HG02870 (cell line): ENCODE measurements around the gene MYO1D.

Experiments
- ATAC-seq: cut with Tn5 transposase; IDR thresholded peaks from one replicate; pipeline ENCODE4 v1.9.1; 2021; ENCODE audit warnings: mild to moderate bottlenecking, moderate library complexity; ENCODE audit not compliant: unreplicated experiment

MYO1D gene

DNA sequence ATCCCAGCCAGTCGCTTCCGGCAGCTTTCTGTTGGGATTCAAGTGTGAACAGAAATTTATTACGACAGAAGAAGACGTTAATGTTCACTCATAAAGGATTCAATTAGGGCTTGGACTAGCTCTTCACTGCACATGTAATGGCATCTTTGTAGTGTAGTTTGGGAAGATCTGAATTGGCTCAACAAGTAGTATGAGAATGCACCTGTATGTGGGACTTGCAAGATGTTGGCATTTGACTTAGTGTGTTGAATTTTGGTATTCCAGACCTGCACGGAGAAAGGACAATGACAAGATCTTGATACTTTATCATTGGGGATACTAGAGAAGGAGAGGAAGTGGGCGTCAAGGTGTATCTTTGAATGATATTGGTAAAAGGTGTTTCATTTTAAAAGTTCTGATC is 431.4 kb downstream of the MYO1D start:
- ATAC-seq = no peak

DNA sequence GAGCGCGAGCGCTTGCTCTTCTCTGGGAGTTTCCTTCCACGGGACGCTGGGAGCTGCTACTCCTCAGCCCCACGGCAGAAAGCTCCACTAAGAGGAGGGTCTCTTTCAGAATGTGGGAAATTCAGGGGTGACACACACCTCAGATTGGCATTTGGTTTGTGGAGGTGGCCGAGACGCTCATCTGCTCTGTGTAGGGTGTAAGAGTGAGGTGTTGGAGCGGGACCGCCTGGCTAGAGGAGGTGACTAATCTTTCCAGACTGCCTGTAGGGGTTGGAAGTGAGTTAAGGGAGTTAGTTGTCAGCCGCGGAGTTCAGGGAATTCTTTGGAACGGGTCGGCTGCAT is 431.9 kb downstream of the MYO1D start:
- peak; percentile 5 for ATAC-seq

GRCh38 chr17:32444301-32445073 is 432.4 kb downstream of the MYO1D start, which contains the start of gene PSMD11:
TSS of gene PSMD11 (plus strand) at chr17:32444510. CDS start at chr17:32444524, 14 bp downstream.
- ATAC-seq = peak; percentile 89

- no peak for ATAC-seq
These were observed 433.1 kb downstream of the MYO1D start for GRCh38 chr17:32443827-32444300.
